Retinal pigment epithelial cell (primary cell): ENCODE results near the gene DENND4A.

Source experiments
- DNase-seq: peaks from one replicate; pipeline ENCODE4 v3.0.0-alpha.2; 2010; ENCODE audit warnings: low read depth
- H3K4me3 ChIP-seq: 2 replicates; pipeline ENCODE4 v1.5.1; 2011; ENCODE audit warnings: mild to moderate bottlenecking, low read length, control low read depth, moderate library complexity
- TF ChIP-seq, protein P1 (sequence below): conservative IDR thresholded peaks from 2 replicates; pipeline ENCODE4 v1.5.1; 2011; ENCODE audit warnings: low read depth, low read length, control low read depth, inconsistent platforms

DENND4A gene

DNA sequence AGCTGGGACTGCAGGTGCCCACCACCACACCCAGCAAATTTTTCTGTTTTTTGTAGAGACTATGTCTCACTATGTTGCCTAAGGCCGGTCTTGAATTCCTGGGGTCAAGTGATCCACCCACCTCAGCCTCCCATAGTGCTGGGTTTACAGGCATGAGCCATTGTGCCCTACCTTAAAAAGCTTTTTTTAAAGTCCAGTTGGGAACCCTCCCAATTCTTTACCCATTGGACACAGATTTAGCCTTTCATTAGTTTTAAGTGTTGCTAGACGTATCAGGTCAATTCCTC, 1.7 kb upstream of the DENND4A start:
- DNase-seq, result no peak
- H3K4me3 ChIP-seq, result no peak overlapping the region
- TF ChIP-seq, protein P1, sequence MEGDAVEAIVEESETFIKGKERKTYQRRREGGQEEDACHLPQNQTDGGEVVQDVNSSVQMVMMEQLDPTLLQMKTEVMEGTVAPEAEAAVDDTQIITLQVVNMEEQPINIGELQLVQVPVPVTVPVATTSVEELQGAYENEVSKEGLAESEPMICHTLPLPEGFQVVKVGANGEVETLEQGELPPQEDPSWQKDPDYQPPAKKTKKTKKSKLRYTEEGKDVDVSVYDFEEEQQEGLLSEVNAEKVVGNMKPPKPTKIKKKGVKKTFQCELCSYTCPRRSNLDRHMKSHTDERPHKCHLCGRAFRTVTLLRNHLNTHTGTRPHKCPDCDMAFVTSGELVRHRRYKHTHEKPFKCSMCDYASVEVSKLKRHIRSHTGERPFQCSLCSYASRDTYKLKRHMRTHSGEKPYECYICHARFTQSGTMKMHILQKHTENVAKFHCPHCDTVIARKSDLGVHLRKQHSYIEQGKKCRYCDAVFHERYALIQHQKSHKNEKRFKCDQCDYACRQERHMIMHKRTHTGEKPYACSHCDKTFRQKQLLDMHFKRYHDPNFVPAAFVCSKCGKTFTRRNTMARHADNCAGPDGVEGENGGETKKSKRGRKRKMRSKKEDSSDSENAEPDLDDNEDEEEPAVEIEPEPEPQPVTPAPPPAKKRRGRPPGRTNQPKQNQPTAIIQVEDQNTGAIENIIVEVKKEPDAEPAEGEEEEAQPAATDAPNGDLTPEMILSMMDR, result no peak

DNA sequence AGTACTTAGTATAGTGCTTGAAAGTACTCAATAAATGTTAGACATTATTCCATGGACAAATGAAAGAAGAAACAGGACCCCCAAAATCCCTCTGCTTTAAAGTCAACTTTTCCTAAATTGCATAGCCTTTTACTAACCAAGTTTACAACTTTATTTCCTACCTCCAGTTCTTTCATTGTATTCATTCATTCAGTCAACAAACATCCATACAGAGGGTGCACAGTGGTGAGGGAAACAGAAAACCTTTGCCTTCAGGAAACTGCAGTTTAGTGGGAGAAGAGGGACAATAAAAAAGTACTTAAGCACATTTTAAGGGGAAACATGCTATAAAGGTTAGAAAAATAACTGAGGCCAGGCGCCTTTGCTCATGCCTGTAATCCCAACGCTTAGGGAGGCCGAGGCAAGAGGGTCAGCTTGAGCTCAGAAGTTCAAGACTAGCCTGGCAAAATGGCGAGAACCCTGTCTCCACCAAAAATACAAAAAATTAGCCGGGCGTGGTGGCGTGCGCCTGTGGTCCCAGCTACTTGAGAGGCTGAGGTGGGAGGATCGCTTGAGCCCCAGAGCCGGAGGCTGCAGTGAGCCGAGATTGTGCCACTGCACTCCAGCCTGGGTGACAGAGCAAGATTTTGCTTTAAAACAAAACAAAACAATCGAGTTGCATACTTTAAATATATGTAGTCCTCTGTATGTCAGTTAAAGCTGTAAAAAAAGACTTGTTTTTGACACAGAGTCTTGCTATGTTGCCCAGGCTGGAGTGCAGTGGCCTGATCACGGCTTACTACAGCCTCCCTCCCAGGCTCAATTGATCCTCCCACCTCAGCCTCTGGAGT, 1.1 kb upstream of the DENND4A start:
- DNase-seq, result no peak
- peak overlapping the region; percentile 74 for H3K4me3 ChIP-seq
- TF ChIP-seq, protein P1, result no peak

DNA sequence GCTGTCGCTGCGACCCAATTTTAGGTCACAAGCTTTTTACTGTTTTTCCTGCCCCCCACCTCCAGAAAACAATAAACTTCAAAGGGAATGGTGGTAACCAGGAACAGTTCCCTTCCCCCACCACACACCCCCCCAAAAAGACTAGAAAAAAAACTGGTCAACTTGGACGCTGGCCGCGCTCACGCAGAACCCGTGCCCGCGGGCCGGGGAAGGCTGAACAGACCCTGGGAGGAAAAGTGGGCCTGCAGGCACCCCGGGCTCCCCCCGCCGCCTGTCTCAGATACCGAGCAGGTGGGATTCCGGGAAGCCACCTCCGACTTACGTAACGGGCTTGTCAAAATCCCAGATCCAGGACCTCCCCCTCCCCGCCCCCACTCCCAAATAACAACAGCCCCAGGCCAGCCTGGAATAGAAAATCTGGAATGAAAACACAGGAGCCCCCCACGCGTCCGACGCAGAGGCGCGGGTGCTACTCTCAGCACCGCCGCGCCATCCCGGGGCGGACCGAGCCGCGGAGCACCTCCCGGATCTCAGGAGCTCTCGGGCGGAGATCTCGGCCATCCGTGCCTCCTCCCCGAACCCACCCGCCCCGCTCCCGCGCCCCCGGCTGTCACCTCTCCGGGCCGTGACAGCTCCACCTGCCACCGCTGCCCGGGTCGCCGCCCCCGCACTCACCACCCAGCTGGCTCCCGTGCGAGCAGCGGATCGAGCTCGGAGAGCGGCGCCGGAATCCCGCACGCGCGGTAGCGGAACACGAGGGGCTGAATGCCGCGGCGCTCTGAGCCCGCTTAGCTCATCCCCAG, 557 bp downstream of the DENND4A start:
- no peak for DNase-seq
- peak overlapping the region; percentile 74 for H3K4me3 ChIP-seq
- TF ChIP-seq, protein P1, result no peak

DNA sequence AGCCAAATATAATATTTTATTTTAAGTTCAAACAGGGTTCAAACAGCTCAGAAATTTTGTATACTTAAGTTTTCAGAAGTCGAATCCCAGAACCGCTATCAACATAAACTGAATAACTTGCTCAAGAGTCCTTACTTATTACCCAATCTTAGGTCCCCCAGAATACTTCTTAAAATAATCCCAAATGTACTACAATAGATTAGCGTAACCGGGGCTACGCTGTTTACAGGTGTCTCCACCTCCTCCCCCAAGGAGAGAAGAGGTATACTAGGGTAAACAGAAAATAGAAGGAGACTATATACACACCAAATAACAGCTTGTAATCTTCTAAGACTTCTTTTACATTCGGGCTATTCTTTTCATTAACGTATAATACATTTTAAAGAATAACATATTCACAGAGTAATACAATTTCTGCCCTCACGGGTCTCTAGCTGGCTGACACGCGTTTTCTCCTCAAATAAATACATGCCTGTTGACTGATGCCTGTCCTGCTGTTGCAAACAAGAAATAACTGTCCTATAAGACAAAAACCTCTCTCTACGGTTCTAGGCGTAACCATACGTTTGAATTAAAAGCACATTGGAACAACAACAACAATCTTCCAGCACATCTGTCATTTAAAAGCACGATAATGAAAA, 1.3 kb downstream of the DENND4A start:
- TF ChIP-seq, protein P1, result no peak
- DNase-seq, result no peak
- H3K4me3 ChIP-seq, result peak overlapping the region; percentile 74

DNA sequence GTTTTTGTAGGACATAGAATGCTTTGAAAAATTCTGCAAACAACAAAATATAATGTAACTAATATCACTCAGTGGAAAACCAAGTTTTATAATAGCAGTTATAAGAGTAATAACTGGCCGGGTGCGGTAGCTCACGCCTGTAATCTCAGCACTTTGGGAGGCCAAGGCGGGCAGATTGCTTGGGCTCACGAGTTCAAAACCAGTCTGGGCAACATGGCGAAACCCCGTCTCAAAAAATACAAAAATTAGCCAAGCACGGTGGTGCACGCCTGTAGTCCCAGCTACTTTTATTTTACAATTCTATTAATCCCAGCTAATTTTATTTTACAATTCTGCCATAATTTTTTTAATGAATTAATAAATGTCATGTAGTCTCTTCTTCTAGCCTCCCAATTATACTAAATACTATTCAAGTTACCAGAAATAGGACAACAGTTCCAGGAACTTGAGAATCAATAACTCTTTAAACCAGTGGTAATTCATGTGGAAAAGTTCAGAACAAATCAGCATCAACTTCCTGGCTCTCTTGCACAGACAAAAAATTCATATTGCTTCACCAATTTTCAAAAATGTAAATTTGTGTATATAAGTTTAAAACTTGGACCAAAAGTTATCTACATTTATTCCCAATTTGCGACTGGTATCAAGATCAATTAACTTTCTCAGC, 2.2 kb downstream of the DENND4A start:
- H3K4me3 ChIP-seq, result peak overlapping the region; percentile 74
- TF ChIP-seq, protein P1, result no peak
- no peak for DNase-seq

DNA sequence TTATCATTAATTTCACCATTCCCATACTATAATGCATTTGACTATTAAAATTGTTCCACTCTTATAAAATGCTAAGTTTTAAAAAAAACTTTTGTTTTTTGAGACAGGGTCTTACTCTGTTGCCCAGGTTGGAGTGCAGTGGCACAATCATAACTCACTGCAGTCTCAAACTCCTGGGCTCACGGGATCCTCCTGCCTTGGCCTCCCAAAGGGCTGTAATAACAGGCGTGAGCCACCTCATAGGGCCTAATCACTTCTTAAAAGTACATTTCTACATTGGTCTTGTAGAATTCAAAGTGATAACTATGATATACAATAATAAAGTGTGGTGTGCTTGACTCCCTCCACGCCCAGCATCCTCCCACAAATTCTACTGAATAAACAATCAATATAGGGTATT, 3.0 kb downstream of the DENND4A start:
- no peak overlapping the region for H3K4me3 ChIP-seq
- DNase-seq, result no peak
- TF ChIP-seq, protein P1, result no peak
